Measurements from ENCODE around the gene MRPS26. TPM values are rescaled to one million over a fixed set of nuclear protein-coding genes. Genes with fewer than 3 reads are reported as not detected.
"Not testable (repeated sequence)": the region's sequence is repeated elsewhere in the genome, so short reads cannot be mapped to it uniquely, and the experiment has no call there.

MRPS26 gene
- polyA plus RNA-seq, 1 donor (not counting 4 experiments of a cell fraction or from before 2014, with no cell fraction given) = 29.8 TPM

- no peak for DNase-seq (ENCODE audit: low read depth, low spot score)
- no peaks in the 10 kb centered on the region for H3K4me1 ChIP-seq (ENCODE audit: control insufficient read depth, extremely low read depth, insufficient read depth, low read length)
- H3K79me2 ChIP-seq (ENCODE audit: control insufficient read depth, insufficient read depth, low read length) = no peaks in the 10 kb centered on the region
- H3K27me3 ChIP-seq (ENCODE audit: control insufficient read depth, extremely low read depth, insufficient read depth, low read length) = no peaks in the 10 kb centered on the region
- H2AFZ ChIP-seq (ENCODE audit: control insufficient read depth, low read length) = no peak overlapping the region
- no peaks in the 10 kb centered on the region for H3K9me3 ChIP-seq (ENCODE audit: control insufficient read depth, low read depth, low read length)
- H3K27ac ChIP-seq (ENCODE audit: control insufficient read depth, insufficient read depth, low read length) = no peak overlapping the region
- peaks cover 14 to 19% of the 10 kb centered on the region in 2 experiments for H3K36me3 ChIP-seq (ENCODE audit: control insufficient read depth in 2 of 2, extremely low read depth in 1 of 2, insufficient read depth in 2 of 2, low read length in 2 of 2)
- no peaks in the 10 kb centered on the region for H3K9me1 ChIP-seq (ENCODE audit: control insufficient read depth, extremely low read depth, insufficient read depth, low read length)
- TF ChIP-seq CTCF (optimal IDR thresholded peaks at IDR 0.05 in 1 of 3, IDR thresholded peaks at IDR 0.05 in 1 of 3, conservative IDR thresholded peaks at IDR 0.05 in 1 of 3; ENCODE audit: extremely low read depth in 1 of 3, insufficient read depth in 2 of 3, low read length in 3 of 3) = no peak
- no peaks in the 10 kb centered on the region for H4K20me1 ChIP-seq (ENCODE audit: control insufficient read depth, extremely low read depth, insufficient read depth, low read length)
- H3K4me2 ChIP-seq (ENCODE audit: control insufficient read depth, extremely low read depth, insufficient read depth, low read depth, low read length) = no peak overlapping the region
- dilution Hi-C loops (cut with MboI; ENCODE audit: extremely low pct_ligation_motif_present, low sequenced_read_pairs) = no loop called here
- H3K4me3 ChIP-seq (ENCODE audit: control insufficient read depth in 2 of 3, extremely low read depth in 1 of 3, insufficient read depth in 2 of 3, low read depth in 1 of 3, low read length in 3 of 3) = no peak overlapping the region
- no peak for FAIRE-seq
- H3K9ac ChIP-seq (ENCODE audit: control insufficient read depth, extremely low read depth, insufficient read depth, low read length) = no peak overlapping the region
Measured at GRCh38 chr20:3021777-3022176, 24.1 kb upstream of the MRPS26 start.

GRCh38 chr20:3022559-3023490, 23.0 kb upstream of the MRPS26 start:
- H3K27ac ChIP-seq (ENCODE audit: control insufficient read depth, insufficient read depth, low read length); H3K9ac ChIP-seq (ENCODE audit: control insufficient read depth, extremely low read depth, insufficient read depth, low read length); DNase-seq (ENCODE audit: low read depth, low spot score); H3K4me2 ChIP-seq (ENCODE audit: control insufficient read depth, extremely low read depth, insufficient read depth, low read depth, low read length); H4K20me1 ChIP-seq (ENCODE audit: control insufficient read depth, extremely low read depth, insufficient read depth, low read length); H3K27me3 ChIP-seq (ENCODE audit: control insufficient read depth, extremely low read depth, insufficient read depth, low read length); H3K9me3 ChIP-seq (ENCODE audit: control insufficient read depth, low read depth, low read length); H3K4me1 ChIP-seq (ENCODE audit: control insufficient read depth, extremely low read depth, insufficient read depth, low read length); H3K9me1 ChIP-seq (ENCODE audit: control insufficient read depth, extremely low read depth, insufficient read depth, low read length); H2AFZ ChIP-seq (ENCODE audit: control insufficient read depth, low read length); dilution Hi-C loops (cut with MboI; ENCODE audit: extremely low pct_ligation_motif_present, low sequenced_read_pairs); H3K79me2 ChIP-seq (ENCODE audit: control insufficient read depth, insufficient read depth, low read length); H3K4me3 ChIP-seq (ENCODE audit: control insufficient read depth in 2 of 3, extremely low read depth in 1 of 3, insufficient read depth in 2 of 3, low read depth in 1 of 3, low read length in 3 of 3); FAIRE-seq: not testable (repeated sequence)
- peaks cover 22 to 27% of the 10 kb centered on the region in 2 experiments for H3K36me3 ChIP-seq (ENCODE audit: control insufficient read depth in 2 of 2, extremely low read depth in 1 of 2, insufficient read depth in 2 of 2, low read length in 2 of 2)

Data from keratinocyte (primary cell).